Putamen (tissue), 1 donor: ENCODE data around the gene SPDYE3.
A peak's percentile ranks its signal among the peaks of the same experiment; 100 is the strongest.
"Not testable (repeated sequence)": the region's sequence is repeated elsewhere in the genome, so short reads cannot be mapped to it uniquely, and the experiment has no call there.

ENCODE experiments used
- DNase-seq: peaks from one replicate; pipeline ENCODE4 v3.0.0-alpha.2; 2016; ENCODE audit warnings: low spot score

The SPDYE3 gene, protein sequence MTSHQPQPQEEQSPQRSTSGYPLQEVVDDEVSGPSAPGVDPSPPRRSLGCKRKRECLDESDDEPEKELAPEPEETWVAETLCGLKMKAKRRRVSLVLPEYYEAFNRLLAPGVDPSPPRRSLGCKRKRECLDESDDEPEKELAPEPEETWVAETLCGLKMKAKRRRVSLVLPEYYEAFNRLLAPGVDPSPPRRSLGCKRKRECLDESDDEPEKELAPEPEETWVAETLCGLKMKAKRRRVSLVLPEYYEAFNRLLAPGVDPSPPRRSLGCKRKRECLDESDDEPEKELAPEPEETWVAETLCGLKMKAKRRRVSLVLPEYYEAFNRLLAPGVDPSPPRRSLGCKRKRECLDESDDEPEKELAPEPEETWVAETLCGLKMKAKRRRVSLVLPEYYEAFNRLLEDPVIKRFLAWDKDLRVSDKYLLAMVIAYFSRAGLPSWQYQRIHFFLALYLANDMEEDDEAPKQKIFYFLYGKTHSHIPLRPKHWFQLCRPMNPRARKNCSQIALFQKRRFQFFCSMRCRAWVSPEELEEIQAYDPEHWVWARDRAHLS

DNA sequence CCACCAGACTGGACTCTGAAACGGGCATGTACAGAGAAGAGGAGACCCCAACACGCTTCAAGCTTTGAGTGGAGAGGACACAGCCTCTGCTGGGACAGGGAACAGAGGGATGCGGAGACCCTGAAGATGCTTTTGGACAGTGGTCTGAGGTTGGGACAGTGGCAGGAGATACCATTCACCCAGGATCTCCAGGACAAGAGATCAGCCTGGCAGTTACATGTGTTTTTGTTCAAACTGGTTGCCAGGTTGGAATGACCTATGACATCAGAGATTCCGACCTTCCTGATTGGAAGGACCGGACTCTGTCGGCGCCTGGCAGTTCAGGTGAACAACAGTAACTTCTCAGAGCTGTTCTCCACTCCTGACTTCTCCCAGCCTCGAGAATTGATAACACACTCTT, at the start of gene SPDYE3:
TSS of gene SPDYE3 (plus strand) at position 301 of the 400 bp plus-strand sequence. CDS start 184 bp downstream, outside the sequence.
- not testable (repeated sequence) for DNase-seq

DNA sequence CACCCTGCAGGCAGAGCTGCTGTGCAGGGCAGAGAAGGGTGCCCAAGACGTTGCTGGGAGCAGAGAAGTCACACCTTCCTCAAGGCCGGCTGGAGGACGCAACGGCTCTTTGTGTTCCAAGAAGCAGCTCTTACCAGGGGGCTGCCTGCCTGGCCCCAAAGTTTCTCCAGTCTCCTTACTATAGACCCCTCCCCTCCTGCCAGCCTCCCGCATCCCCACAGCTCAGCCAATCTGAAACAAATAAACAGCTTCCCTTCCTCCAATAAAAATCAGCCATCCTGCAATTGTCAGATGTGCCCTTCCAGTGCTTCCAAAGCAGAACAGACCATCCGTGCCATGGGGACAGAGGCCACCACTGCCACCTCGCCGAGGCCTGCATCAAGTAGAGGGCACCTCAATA, 47.5 kb upstream of the SPDYE3 start:
- not testable (repeated sequence) for DNase-seq

DNA sequence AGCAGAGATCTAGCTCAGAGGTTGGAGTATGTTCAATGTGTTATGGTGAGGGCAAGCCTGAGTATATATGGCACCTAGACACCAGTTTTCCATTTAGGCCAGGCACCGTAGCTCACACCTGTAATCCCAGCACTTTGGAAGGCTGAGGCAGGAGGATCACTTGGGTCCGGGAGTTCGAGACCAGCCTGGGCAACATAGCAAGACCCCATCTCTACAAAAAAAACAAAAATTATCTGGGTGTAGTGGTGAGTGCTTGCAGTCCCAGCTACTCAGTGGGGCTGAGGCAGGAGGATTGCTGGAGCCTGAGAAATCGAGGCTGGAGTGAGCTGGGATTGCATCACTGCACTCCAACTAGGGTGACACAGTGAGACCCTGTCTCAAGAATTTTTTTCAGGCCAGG, 44.6 kb upstream of the SPDYE3 start:
- not testable (repeated sequence) for DNase-seq

DNA sequence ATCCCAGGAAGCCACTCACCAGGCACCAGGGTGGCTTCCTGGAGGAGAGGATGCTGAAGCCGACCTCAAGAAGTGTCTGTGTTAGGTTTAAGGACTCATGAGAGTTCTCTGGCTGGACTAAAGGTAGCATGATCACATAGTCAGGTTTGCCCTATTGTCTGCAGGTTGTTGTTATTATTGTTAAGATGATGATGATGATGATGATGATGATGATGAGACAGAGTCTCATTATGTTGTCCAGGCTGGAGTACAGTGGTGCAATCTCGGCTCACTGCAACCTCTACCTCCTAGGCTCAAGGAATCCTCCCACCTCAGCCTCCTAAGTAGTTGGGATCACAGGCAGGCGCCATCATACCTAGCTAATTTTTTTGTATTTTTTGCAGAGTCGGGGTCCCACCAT, 43.3 kb upstream of the SPDYE3 start:
- DNase-seq: not testable (repeated sequence)

GRCh38 chr7:100264669-100265165, 42.8 kb upstream of the SPDYE3 start:
- DNase-seq: not testable (repeated sequence)

- not testable (repeated sequence) for DNase-seq
These were observed 41.7 kb upstream of the SPDYE3 start for GRCh38 chr7:100265851-100266250.

GRCh38 chr7:100266576-100267354, 40.7 kb upstream of the SPDYE3 start:
- DNase-seq: no peak

DNA sequence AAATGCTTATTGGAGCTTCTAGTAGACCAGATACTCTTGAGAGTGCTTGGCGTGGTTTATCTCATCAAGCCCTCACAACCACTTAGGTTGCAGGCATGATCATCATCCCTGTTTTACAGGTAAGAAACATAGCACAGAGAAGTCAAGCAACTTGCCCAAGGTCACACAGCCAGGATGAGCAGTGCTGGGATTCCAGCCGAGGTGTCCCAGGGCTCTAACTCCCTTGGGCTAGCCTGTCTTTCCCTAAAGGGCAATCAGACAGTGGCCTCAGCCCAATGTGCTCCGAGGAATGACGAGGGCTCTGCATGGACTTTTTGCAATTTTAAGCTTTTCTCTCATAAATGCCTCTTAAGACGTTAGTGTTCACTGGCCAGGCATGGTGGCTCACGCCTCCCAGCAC, 39.9 kb upstream of the SPDYE3 start:
- DNase-seq: no peak

DNA sequence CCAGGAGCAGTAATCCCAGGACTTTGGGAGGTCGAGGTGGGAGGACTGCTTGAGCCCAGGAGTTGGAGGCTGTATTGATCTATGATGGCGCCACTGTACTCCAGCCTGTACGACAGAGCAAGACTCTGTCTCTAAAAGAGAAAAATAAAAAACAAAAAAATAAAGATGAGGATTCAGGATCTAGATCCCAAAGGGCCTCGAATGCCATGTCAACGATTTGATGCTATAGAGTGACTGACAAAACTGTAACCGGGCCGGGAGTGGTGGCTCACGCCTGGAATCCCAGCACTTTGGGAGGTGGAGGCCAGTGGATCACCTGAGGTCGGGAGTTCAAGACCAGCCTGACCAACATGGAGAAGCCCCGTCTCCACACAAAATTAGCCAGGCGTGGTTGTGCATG, 38.6 kb upstream of the SPDYE3 start:
- not testable (repeated sequence) for DNase-seq

GRCh38 chr7:100269306-100270045, 38.0 kb upstream of the SPDYE3 start:
- not testable (repeated sequence) for DNase-seq

DNA sequence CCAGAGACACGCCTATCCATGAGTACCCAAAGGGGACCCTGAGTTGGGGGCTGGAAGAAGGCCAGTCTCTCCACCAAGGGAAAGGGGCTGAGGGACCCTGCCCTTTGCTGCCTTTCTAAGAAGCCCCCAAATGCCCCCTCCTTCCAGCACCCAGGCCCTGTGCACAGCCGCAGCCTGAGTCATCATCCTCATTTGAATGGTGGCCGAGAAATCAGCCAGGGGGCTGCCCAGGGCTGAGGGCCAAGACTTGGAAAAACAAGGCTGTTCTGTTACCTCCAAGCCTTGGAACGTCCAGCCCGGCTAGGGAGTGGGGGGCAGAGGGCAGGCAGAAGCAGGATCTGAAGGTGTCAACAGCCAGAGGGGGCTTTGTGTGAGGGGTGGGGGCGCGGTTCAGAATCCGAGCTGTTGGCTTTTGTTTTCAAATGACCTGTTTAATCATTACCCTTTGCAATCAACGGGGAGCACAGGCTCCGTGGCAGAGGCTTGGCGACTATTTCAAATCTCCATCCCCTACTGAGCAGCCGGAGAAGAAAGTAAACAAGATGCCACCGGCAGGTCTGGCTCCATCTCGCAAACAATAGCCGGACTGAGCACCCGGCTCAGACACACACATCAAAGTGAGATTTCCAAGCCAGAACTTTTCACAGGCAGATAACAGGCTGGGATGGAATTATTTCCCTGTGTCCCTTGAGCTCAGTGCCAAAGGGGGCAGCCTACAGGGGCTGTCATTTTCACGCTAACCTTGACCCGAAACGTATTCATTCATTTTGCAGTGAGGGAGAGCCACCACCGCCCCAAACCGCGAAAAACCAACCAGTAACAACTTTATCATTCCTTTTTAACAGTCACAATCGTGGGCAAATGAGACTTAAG, 37.2 kb upstream of the SPDYE3 start:
- DNase-seq: peak; percentile 33

DNA sequence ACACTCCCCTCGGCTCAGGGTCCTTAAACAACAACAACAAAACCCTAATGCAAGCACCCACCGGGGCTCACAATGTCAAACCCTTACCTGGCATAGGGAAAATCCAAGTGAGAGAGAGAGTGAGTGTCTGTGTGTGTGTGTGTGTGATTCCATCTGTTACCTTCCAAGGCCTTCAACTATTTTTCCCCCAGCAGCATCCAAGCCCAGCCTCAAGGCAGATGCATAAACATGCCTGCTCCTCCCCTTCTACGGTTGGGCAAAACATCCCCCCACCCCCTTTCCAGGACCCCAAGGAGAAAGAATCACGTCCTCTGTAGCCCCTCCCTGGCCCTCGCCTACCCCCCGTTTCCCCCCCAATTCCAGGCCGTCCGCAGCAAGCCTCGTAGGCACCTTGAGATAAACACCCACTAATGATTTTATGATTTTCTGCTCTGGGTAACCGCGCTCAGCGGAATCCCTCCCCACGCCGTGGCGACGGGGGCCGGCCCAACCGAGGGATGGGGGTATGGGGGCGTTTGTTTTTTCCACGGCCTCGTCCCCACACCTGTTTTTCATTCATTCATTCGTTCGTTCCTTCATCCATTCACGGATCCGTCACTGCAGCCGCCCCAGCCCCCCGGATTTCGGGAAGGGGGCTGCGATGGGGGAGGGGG, 36.4 kb upstream of the SPDYE3 start:
- DNase-seq: peak; percentile 34

GRCh38 chr7:100271716-100272537, 35.6 kb upstream of the SPDYE3 start:
- peak; percentile 97 for DNase-seq

GRCh38 chr7:100272538-100272902, 35.0 kb upstream of the SPDYE3 start:
- not testable (repeated sequence) for DNase-seq

GRCh38 chr7:100275120-100275519, 32.4 kb upstream of the SPDYE3 start:
- DNase-seq: no peak

DNA sequence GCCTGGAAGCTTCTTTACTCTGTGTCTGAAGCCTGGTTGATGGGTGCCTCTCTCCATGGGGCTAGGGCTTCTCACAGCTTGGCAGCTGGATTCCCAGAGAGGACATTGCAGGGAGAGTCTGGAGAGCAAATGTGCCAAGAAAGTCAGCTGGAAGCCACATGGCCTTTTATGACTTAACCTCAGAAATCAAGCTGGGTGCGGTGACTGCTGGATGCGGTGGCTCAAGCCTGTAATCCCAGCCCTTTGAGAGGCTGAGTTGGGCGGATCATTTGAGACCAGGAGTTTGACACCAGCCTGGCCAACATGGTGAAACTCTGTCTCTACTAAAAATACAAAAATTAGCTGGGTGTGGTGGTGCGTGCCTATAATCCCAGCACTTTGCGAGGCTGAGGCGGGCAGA, 31.4 kb upstream of the SPDYE3 start:
- DNase-seq: not testable (repeated sequence)

GRCh38 chr7:100282069-100282608, 25.4 kb upstream of the SPDYE3 start:
- DNase-seq: not testable (repeated sequence)

DNA sequence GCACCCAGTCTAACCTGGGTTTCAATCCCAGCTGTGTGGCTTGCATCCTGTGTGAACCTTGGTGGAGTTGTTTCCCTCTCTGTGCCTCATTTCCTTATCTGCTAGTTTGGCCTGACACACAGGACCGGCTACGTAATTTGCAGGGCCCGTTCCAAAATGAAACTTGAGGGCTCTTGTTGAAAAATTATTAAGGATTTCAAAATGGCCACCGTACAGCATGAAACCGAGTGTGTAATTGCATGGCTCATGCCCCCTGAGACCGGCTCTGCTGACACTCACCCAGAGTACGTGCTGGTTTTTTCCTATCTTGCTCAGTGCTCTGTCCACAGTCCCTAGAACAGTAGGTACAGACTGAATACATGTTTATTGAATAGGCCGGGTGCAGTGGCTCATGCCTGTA, 24.4 kb upstream of the SPDYE3 start:
- DNase-seq: not testable (repeated sequence)
